Calu3 (cell line): Measurements from ENCODE around the gene FHAD1. TPM values are rescaled to one million over a fixed set of nuclear protein-coding genes. Genes with fewer than 3 reads are reported as not detected.

Experiments
- BruUV-seq: library from RNA; stranded (reverse); fragments of 400-500 nt; replicated peaks from 2 replicates; lab custom pipeline; 2021; lab: Mats Ljungman, UMichigan
- CTCF ChIA-PET: fragments of 300-600 bp; sonication (Branson Sonifier 250); formaldehyde crosslinking; loops from one replicate; lab custom pipeline; 2022; ENCODE audit warnings: antibody characterized with exemption; lab: Charles Lee
- DNase-seq: peaks from one replicate; pipeline ENCODE4 v3.0.0; 2022
- H3K27ac Mint-ChIP-seq: one replicate; pipeline ENCODE4 v1.8.0; 2022; ENCODE audit warnings: mixed read lengths; ENCODE audit not compliant: unreplicated experiment
- H3K27me3 Mint-ChIP-seq: one replicate; pipeline ENCODE4 v1.8.0; 2022; ENCODE audit warnings: mixed read lengths; ENCODE audit not compliant: unreplicated experiment
- H3K36me3 Mint-ChIP-seq: one replicate; pipeline ENCODE4 v1.8.0; 2022; ENCODE audit warnings: mild to moderate bottlenecking, moderate library complexity, mixed read lengths; ENCODE audit not compliant: insufficient read depth, unreplicated experiment
- H3K4me1 Mint-ChIP-seq: one replicate; pipeline ENCODE4 v1.8.0; 2022; ENCODE audit warnings: mild to moderate bottlenecking, low read depth, mixed read lengths; ENCODE audit not compliant: unreplicated experiment
- H3K4me3 Mint-ChIP-seq: one replicate; pipeline ENCODE4 v1.8.0; 2022; ENCODE audit warnings: mild to moderate bottlenecking, low read depth, moderate library complexity, mixed read lengths; ENCODE audit not compliant: unreplicated experiment
- H3K9me3 Mint-ChIP-seq: one replicate; pipeline ENCODE4 v1.8.0; 2022; ENCODE audit warnings: low read depth, mixed read lengths; ENCODE audit not compliant: unreplicated experiment
- intact Hi-C: fragments of 100-400 bp; cut with micrococcal nuclease; formaldehyde crosslinking; loops from one replicate; pipeline ENCODE4 v1.10.0; 2022; ENCODE audit not compliant: unreplicated experiment
- total RNA-seq: library from RNA; stranded (reverse); gene quantifications from 2 replicates; pipeline ENCODE4 v1.2.3, GENCODE V29; 2022
- TF ChIP-seq, protein P1 (sequence below): fragments of 200-600 bp; IDR thresholded peaks from one replicate; pipeline ENCODE4 v1.8.0; 2022; ENCODE audit warnings: antibody characterized with exemption; ENCODE audit not compliant: unreplicated experiment

The FHAD1 gene
- total RNA-seq, 1 experiment from 2014 or later = 2.7 TPM

DNA sequence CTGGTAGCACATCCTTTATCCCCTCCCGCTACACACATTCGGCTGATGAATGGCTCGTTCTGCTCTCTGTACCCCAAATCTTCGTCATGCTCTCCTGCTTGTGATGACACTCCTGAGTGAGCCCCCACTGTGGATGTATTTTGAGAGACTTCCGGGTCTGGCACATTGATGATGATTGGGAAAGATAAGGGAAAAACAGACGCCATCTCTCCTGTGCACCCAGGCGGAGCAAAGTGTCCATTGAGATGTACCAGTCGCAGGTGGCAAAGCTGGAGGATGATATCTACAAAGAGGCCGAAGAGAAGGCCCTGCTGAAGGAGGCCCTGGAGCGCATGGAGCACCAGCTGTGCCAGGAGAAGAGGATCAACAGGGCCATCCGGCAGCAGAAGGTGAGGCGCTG lies 134.8 kb downstream of the FHAD1 start:
- Mint-ChIP-seq H3K36me3 (no peaks in the 10 kb centered on the region), H3K27me3 (peaks cover 37% of the 10 kb centered on the region), H3K9me3 (no peaks in the 10 kb centered on the region), H3K4me3 (no peak overlapping the region), H3K27ac (no peak overlapping the region), H3K4me1 (no peaks in the 10 kb centered on the region)
- no peak for DNase-seq
- intact Hi-C loops = no loop called here
- TF ChIP-seq, protein P1, sequence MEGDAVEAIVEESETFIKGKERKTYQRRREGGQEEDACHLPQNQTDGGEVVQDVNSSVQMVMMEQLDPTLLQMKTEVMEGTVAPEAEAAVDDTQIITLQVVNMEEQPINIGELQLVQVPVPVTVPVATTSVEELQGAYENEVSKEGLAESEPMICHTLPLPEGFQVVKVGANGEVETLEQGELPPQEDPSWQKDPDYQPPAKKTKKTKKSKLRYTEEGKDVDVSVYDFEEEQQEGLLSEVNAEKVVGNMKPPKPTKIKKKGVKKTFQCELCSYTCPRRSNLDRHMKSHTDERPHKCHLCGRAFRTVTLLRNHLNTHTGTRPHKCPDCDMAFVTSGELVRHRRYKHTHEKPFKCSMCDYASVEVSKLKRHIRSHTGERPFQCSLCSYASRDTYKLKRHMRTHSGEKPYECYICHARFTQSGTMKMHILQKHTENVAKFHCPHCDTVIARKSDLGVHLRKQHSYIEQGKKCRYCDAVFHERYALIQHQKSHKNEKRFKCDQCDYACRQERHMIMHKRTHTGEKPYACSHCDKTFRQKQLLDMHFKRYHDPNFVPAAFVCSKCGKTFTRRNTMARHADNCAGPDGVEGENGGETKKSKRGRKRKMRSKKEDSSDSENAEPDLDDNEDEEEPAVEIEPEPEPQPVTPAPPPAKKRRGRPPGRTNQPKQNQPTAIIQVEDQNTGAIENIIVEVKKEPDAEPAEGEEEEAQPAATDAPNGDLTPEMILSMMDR = no peak
- no TSS peak for BruUV-seq
- CTCF ChIA-PET = no interaction called here

DNA sequence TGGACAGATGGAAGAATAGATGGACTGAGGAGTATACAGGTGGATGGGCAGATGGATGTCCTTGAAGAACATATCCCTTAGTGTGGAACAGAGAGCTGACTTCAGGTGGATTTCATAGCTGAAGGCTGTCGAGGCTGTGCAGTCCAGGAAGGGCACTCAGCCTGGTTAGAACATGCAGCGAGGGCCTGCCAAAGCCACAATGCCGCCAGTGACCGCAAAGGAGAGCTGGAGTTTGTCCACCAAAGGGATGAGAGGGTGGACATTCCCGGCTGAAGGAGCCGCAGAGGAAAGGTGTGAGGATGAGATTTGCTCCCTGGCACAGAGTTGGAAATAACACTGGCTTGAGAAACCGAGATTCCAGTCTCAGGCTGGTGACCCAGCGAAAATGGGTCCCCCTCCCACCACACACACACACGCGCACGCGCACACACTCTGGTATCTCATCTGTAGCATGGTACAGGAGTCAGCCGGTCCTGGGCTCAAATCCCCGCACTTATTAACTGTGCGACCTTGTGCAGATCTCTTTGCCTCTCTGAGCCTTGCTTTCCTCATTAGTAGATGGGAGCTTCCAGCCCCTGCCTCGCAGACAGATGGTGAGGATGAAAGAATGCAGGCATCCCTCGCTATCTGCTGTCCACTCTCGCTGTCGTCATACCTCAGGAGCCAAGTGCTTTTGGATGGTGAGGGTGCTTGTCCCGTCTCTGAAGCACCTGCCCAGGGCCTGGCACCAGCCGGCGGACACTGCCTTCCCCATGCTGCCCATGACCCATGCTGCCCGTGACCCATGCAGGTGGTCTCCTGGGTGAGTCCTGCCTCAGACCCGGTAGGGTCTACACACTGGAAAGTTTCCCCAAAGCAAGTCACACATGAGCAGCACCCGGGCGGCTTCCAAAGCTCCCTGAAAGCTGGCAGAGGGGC lies 135.8 kb downstream of the FHAD1 start:
- H3K27ac Mint-ChIP-seq = no peak overlapping the region
- intact Hi-C loops = no loop called here
- H3K4me1 Mint-ChIP-seq = no peaks in the 10 kb centered on the region
- TF ChIP-seq, protein P1 = no peak
- no peak overlapping the region for H3K4me3 Mint-ChIP-seq
- no peaks in the 10 kb centered on the region for H3K36me3 Mint-ChIP-seq
- DNase-seq = no peak
- BruUV-seq = no TSS peak
- CTCF ChIA-PET = no interaction called here
- no peaks in the 10 kb centered on the region for H3K9me3 Mint-ChIP-seq
- peaks cover 42% of the 10 kb centered on the region for H3K27me3 Mint-ChIP-seq

DNA sequence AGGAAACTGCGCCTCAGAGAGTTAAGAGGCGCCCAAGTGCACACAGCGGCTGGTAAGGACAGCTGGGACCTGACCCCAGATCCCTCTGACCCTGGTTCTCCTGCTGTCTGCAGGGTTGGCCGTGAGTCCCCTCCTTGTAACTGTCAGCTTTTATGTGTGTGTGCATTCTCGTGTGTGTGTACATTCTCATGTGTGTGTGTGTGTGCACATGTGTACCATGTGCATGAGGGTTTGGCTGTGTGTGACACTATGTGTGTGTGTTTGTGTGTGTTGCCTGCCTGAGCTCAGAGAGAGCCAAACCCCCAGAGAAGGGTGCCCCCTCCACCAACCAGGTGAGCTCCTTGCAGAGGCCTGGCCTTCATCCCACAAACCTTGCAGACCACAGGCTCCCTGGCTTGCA lies 136.8 kb downstream of the FHAD1 start:
- no peak overlapping the region for H3K4me3 Mint-ChIP-seq

DNA sequence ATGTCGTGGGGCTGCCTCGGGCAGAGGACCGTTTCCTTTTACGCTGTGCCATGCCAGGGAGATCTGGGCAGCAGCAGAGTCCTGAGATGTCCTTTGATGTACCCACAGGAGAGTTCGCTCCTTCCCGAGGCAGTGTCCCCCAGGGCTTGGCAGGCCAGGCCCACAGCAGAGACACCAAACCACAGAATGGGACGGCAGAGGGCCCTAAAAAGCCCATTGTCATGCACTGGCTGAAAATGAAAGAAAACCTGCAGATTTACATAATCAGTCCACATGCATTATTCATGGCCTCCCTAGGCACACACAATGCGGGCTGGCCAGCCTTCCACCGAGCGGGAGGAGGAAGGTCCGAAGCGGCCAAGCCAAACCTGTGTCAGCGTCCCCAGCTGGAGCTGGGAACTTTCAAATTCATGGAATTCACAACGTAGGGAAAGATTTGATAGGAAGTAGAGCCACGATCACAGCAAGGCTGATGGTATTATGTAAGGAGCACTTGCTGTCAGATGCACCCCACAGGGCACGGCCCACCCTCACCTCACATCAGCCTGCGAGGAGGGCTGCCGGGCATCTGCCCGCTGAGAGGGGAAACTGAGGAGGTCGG lies 137.4 kb downstream of the FHAD1 start:
- CTCF ChIA-PET = interaction anchor here (0.6 kb wide), 1 partner anchor 17 kb away, joined by 3 read pairs; no protein-coding TSS in a partner anchor
- Mint-ChIP-seq H3K4me1 (no peaks in the 10 kb centered on the region), H3K4me3 (no peak overlapping the region), H3K36me3 (no peaks in the 10 kb centered on the region), H3K27ac (no peak overlapping the region), H3K9me3 (no peaks in the 10 kb centered on the region), H3K27me3 (peaks cover 42% of the 10 kb centered on the region)
- TF ChIP-seq, protein P1 = no peak
- intact Hi-C loops = no loop called here
- BruUV-seq = no TSS peak
- DNase-seq = no peak

More for the DNA sequence above, 136.8 kb downstream of the FHAD1 start:
- H3K9me3 Mint-ChIP-seq = no peaks in the 10 kb centered on the region
- intact Hi-C loops = no loop called here
- H3K36me3 Mint-ChIP-seq = no peaks in the 10 kb centered on the region
- no peaks in the 10 kb centered on the region for H3K4me1 Mint-ChIP-seq
- CTCF ChIA-PET = interaction anchor here (0.6 kb wide), 1 partner anchor 17 kb away, joined by 3 read pairs; no protein-coding TSS in a partner anchor
- no TSS peak for BruUV-seq
- no peak overlapping the region for H3K27ac Mint-ChIP-seq
- H3K27me3 Mint-ChIP-seq = peaks cover 42% of the 10 kb centered on the region
- no peak for DNase-seq
- TF ChIP-seq, protein P1 = no peak
